Left forelimb (tissue), 1 donor: ENCODE measurements around the gene PMEPA1.
A peak's percentile ranks its signal among the peaks of the same experiment; 100 is the strongest.

ENCODE experiments used
- DNase-seq: peaks from one replicate; pipeline ENCODE4 v3.0.0-alpha.2; 2018; ENCODE audit warnings: low spot score

PMEPA1 gene

GRCh38 chr20:57736738-57737347 lies 27.0 kb upstream of the PMEPA1 start:
- DNase-seq, result no peak

- no peak for DNase-seq
These were observed 26.3 kb upstream of the PMEPA1 start for GRCh38 chr20:57735831-57736737.

- no peak for DNase-seq
These were observed 24.9 kb upstream of the PMEPA1 start for GRCh38 chr20:57734754-57735153.

- no peak for DNase-seq
These were observed 22.4 kb upstream of the PMEPA1 start for GRCh38 chr20:57732226-57732625.

- no peak for DNase-seq
These were observed 18.9 kb upstream of the PMEPA1 start for GRCh38 chr20:57728762-57729161.

GRCh38 chr20:57727863-57728262 lies 18.0 kb upstream of the PMEPA1 start:
- DNase-seq, result no peak

GRCh38 chr20:57725636-57726035 lies 15.8 kb upstream of the PMEPA1 start:
- no peak for DNase-seq

GRCh38 chr20:57724610-57725405 lies 15.0 kb upstream of the PMEPA1 start:
- DNase-seq, result no peak

GRCh38 chr20:57723816-57724215 lies 14.0 kb upstream of the PMEPA1 start:
- no peak for DNase-seq

GRCh38 chr20:57719951-57720350 lies 10.1 kb upstream of the PMEPA1 start:
- DNase-seq, result no peak

- DNase-seq, result peak; percentile 95
These were observed 8.7 kb upstream of the PMEPA1 start for GRCh38 chr20:57718490-57719009.

GRCh38 chr20:57717797-57718196 lies 8.0 kb upstream of the PMEPA1 start:
- no peak for DNase-seq

GRCh38 chr20:57716901-57717300 lies 7.1 kb upstream of the PMEPA1 start:
- no peak for DNase-seq

GRCh38 chr20:57716202-57716601 lies 6.4 kb upstream of the PMEPA1 start:
- no peak for DNase-seq

- DNase-seq, result no peak
These were observed 5.6 kb upstream of the PMEPA1 start for GRCh38 chr20:57715268-57715904.

- DNase-seq, result no peak
These were observed 4.8 kb upstream of the PMEPA1 start for GRCh38 chr20:57714409-57715267.

- no peak for DNase-seq
These were observed 4.1 kb upstream of the PMEPA1 start for GRCh38 chr20:57713951-57714350.

GRCh38 chr20:57713505-57713903 lies 3.7 kb upstream of the PMEPA1 start:
- no peak for DNase-seq

- DNase-seq, result no peak
These were observed 3.2 kb upstream of the PMEPA1 start for GRCh38 chr20:57712851-57713504.

- no peak for DNase-seq
These were observed 2.5 kb upstream of the PMEPA1 start for GRCh38 chr20:57712341-57712740.
